ENCODE data around the gene ATP5ME. TPM values are rescaled to one million over a fixed set of nuclear protein-coding genes. Genes with fewer than 3 reads are reported as not detected.
A peak's percentile ranks its signal among the peaks of the same experiment; 100 is the strongest.

The ATP5ME gene
- total and polyA plus RNA-seq, 11 donors, result 210 to 2,413 (median 800) TPM

- no peaks in the 10 kb centered on the region for H3K9me3 ChIP-seq
- TF ChIP-seq POLR2A (IDR thresholded peaks at IDR 0.05) (no peak), CTCF (IDR thresholded peaks at IDR 0.05) (no peak)
- H3K4me1 ChIP-seq, result peaks cover 0 to 15% (median 3%) of the 10 kb centered on the region in 12 donors
- H3K4me3 ChIP-seq, result no peak overlapping the region
- no peak for DNase-seq
- intact Hi-C loops (cut with DNase I), result no loop called here
- ATAC-seq, result no peak
- 87 to 91% (median 88%) methylated on average over 3 of the region's 3 CpGs for WGBS, 4 donors
- no peak overlapping the region for H3K27ac ChIP-seq
- H3K36me3 ChIP-seq, result no peaks in the 10 kb centered on the region
- H3K27me3 ChIP-seq, result peaks cover 0 to 16% (median 0%) of the 10 kb centered on the region in 9 donors
Observed at GRCh38 chr4:661231-661630, 12.8 kb downstream of the ATP5ME start.

- intact Hi-C loops (cut with DNase I), result no loop called here
- Histone ChIP-seq H3K27me3 (peaks cover 0 to 16% (median 0%) of the 10 kb centered on the region in 9 donors), H3K9me3 (no peaks in the 10 kb centered on the region), H3K27ac (no peak overlapping the region), H3K4me1 (peaks cover 0 to 15% (median 3%) of the 10 kb centered on the region in 12 donors), H3K36me3 (no peaks in the 10 kb centered on the region), H3K4me3 (no peak overlapping the region)
- ATAC-seq (no peak), DNase-seq (peak in 2 of 5 donors; percentile 17 to 46)
- 91 to 98% (median 95%) methylated on average over 10 of the region's 10 CpGs for WGBS, 4 donors
- TF ChIP-seq POLR2A (IDR thresholded peaks at IDR 0.05), result no peak
- TF ChIP-seq CTCF (IDR thresholded peaks at IDR 0.05), result no peak
Observed at GRCh38 chr4:660401-660800, 13.7 kb downstream of the ATP5ME start.

- WGBS, 4 donors, result 94 to 95% (median 94%) methylated on average over 8 of the region's 8 CpGs
- no peak for TF ChIP-seq POLR2A (IDR thresholded peaks at IDR 0.05)
- intact Hi-C loops (cut with DNase I), result no loop called here
- no peak overlapping the region for H3K27ac ChIP-seq
- H3K36me3 ChIP-seq, result no peaks in the 10 kb centered on the region
- DNase-seq, result peak in 1 of 5 donors; percentile 17
- H3K27me3 ChIP-seq, result peaks cover 0 to 16% (median 0%) of the 10 kb centered on the region in 9 donors
- peaks cover 0 to 15% (median 3%) of the 10 kb centered on the region in 12 donors for H3K4me1 ChIP-seq
- no peak overlapping the region for H3K4me3 ChIP-seq
- no peak for ATAC-seq
- H3K9me3 ChIP-seq, result no peaks in the 10 kb centered on the region
Observed at GRCh38 chr4:659851-660250, 14.2 kb downstream of the ATP5ME start.

GRCh38 chr4:658681-659667 lies 15.1 kb downstream of the ATP5ME start:
- ATAC-seq (no peak), DNase-seq (peak in 3 of 5 donors; percentile 15 to 55 (median 19))
- H3K27ac ChIP-seq, result no peak overlapping the region
- no peaks in the 10 kb centered on the region for H3K36me3 ChIP-seq
- intact Hi-C loops (cut with DNase I), result no loop called here
- no peaks in the 10 kb centered on the region for H3K9me3 ChIP-seq
- WGBS, 4 donors, result 89 to 96% (median 91%) methylated on average over 30 to 32 of the region's 32 CpGs
- TF ChIP-seq CTCF (IDR thresholded peaks at IDR 0.05) (no peak), POLR2A (IDR thresholded peaks at IDR 0.05) (no peak)
- peaks cover 0 to 11% (median 2%) of the 10 kb centered on the region in 12 donors for H3K4me1 ChIP-seq
- peaks cover 0 to 14% (median 0%) of the 10 kb centered on the region in 9 donors for H3K27me3 ChIP-seq
- no peak overlapping the region for H3K4me3 ChIP-seq

Data from heart left ventricle (tissue), 16 donors.